PC-9 (cell line): ENCODE data around the gene CTAG1A.

ENCODE experiments used
- CTCF ChIP-seq: fragments of 200-600 bp; sonication (generic); conservative IDR thresholded peaks from 2 replicates; pipeline ENCODE4 v1.6.1; 2017; ENCODE audit warnings: mixed run types, antibody characterized with exemption, mild to moderate bottlenecking, moderate library complexity
- EZH2 ChIP-seq: fragments of 200-600 bp; sonication (generic); IDR thresholded peaks from 2 replicates; pipeline ENCODE4 v1.8.0; 2017; ENCODE audit warnings: antibody characterized with exemption, low read depth

- TF ChIP-seq EZH2 (no peak), CTCF (no peak)
These were observed 7.6 kb downstream of the CTAG1A start for GRCh38 chrX:154592505-154592904.
